ENCODE measurements around the gene PAQR9.

Gene PAQR9

DNA sequence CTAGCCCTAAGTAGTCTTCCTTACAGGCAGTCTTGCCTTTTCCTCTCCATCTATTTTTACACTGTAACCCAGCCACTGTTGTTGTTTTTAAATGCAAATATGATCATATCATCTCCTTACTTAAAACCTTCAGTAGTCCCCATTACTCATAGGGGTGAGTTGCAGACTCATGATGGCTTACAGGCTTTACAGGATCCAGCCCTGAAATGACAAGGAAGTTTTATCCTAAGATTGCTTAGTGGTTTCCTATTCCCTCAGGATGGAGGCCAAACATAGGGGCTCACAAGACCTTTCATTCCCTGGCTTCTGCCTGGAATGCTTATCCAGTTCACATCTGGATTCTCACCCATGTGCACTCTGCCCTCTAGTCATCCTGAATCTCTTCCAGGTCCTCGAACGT, 46.9 kb downstream of the PAQR9 start:
- Histone ChIP-seq H3K27ac (ENCODE audit: low read depth, low read length) (no peak overlapping the region), H2BK15ac (replicated peaks; ENCODE audit: low read depth) (no peak overlapping the region), H3K4ac (ENCODE audit: low read depth, low read length) (no peak overlapping the region), H3K56ac (ENCODE audit: low read length) (no peak overlapping the region), H3K18ac (ENCODE audit: low read length) (no peak overlapping the region), H3K79me1 (ENCODE audit: low read length) (no peaks in the 10 kb centered on the region), H2BK5ac (ENCODE audit: low read length) (no peak overlapping the region), H4K8ac (ENCODE audit: low read depth, low read length) (no peak overlapping the region), H3K9ac (ENCODE audit: low read length) (no peak overlapping the region), H3K4me2 (ENCODE audit: low read length) (no peak overlapping the region), H3K4me1 (ENCODE audit: control insufficient read depth, low read depth, low read length) (no peaks in the 10 kb centered on the region), H3K27me3 (ENCODE audit: insufficient read depth, low read length, poor library complexity) (no peaks in the 10 kb centered on the region), H2BK120ac (ENCODE audit: low read depth, low read length) (no peak overlapping the region), H2AK5ac (ENCODE audit: low read length) (no peak overlapping the region), H3K36me3 (ENCODE audit: control insufficient read depth, insufficient read depth, low read length) (no peaks in the 10 kb centered on the region), H3K4me3 (ENCODE audit: low read length) (no peak overlapping the region), H3K79me2 (ENCODE audit: control insufficient read depth, insufficient read depth, low read length) (no peaks in the 10 kb centered on the region), H4K5ac (ENCODE audit: low read length) (no peak overlapping the region), H3K23ac (ENCODE audit: low read length) (no peak overlapping the region)
- no CpG with 5 or more reads among the region's 2 CpGs for WGBS (ENCODE audit: extremely low coverage, insufficient coverage, low lambda C conversion rate)
- no peak for DNase-seq

- Histone ChIP-seq H2BK15ac (replicated peaks; ENCODE audit: low read depth) (no peak overlapping the region), H3K4ac (ENCODE audit: low read depth, low read length) (no peak overlapping the region), H3K4me1 (ENCODE audit: control insufficient read depth, low read depth, low read length) (no peaks in the 10 kb centered on the region), H3K23ac (ENCODE audit: low read length) (no peak overlapping the region), H3K36me3 (ENCODE audit: control insufficient read depth, insufficient read depth, low read length) (no peaks in the 10 kb centered on the region), H3K27me3 (ENCODE audit: insufficient read depth, low read length, poor library complexity) (no peaks in the 10 kb centered on the region), H3K18ac (ENCODE audit: low read length) (no peak overlapping the region), H3K79me1 (ENCODE audit: low read length) (no peaks in the 10 kb centered on the region), H3K9ac (ENCODE audit: low read length) (no peak overlapping the region), H4K5ac (ENCODE audit: low read length) (no peak overlapping the region), H3K4me2 (ENCODE audit: low read length) (no peak overlapping the region), H3K79me2 (ENCODE audit: control insufficient read depth, insufficient read depth, low read length) (no peaks in the 10 kb centered on the region), H3K56ac (ENCODE audit: low read length) (no peak overlapping the region), H3K27ac (ENCODE audit: low read depth, low read length) (no peak overlapping the region), H4K8ac (ENCODE audit: low read depth, low read length) (no peak overlapping the region), H2BK120ac (ENCODE audit: low read depth, low read length) (no peak overlapping the region), H2AK5ac (ENCODE audit: low read length) (no peak overlapping the region), H2BK5ac (ENCODE audit: low read length) (no peak overlapping the region), H3K4me3 (ENCODE audit: low read length) (no peak overlapping the region)
- WGBS (ENCODE audit: extremely low coverage, insufficient coverage, low lambda C conversion rate) = no CpG with 5 or more reads among the region's 3 CpGs
- DNase-seq = peak; percentile 53
Measured at GRCh38 chr3:142915636-142916035, 47.8 kb downstream of the PAQR9 start.

- no peak overlapping the region for H3K23ac ChIP-seq (ENCODE audit: low read length)
- no peaks in the 10 kb centered on the region for H3K4me1 ChIP-seq (ENCODE audit: control insufficient read depth, low read depth, low read length)
- no peak for DNase-seq
- no peak overlapping the region for H3K56ac ChIP-seq (ENCODE audit: low read length)
- no peak overlapping the region for H2BK5ac ChIP-seq (ENCODE audit: low read length)
- no peak overlapping the region for H2BK15ac ChIP-seq (replicated peaks; ENCODE audit: low read depth)
- no peak overlapping the region for H2BK120ac ChIP-seq (ENCODE audit: low read depth, low read length)
- H3K27me3 ChIP-seq (ENCODE audit: insufficient read depth, low read length, poor library complexity) = no peaks in the 10 kb centered on the region
- no peaks in the 10 kb centered on the region for H3K79me1 ChIP-seq (ENCODE audit: low read length)
- no peaks in the 10 kb centered on the region for H3K36me3 ChIP-seq (ENCODE audit: control insufficient read depth, insufficient read depth, low read length)
- WGBS (ENCODE audit: extremely low coverage, insufficient coverage, low lambda C conversion rate) = no CpG with 5 or more reads among the region's 3 CpGs
- H4K5ac ChIP-seq (ENCODE audit: low read length) = no peak overlapping the region
- no peak overlapping the region for H3K4me2 ChIP-seq (ENCODE audit: low read length)
- no peak overlapping the region for H3K9ac ChIP-seq (ENCODE audit: low read length)
- H3K18ac ChIP-seq (ENCODE audit: low read length) = no peak overlapping the region
- H3K79me2 ChIP-seq (ENCODE audit: control insufficient read depth, insufficient read depth, low read length) = no peaks in the 10 kb centered on the region
- H4K8ac ChIP-seq (ENCODE audit: low read depth, low read length) = no peak overlapping the region
- H3K4ac ChIP-seq (ENCODE audit: low read depth, low read length) = no peak overlapping the region
- no peak overlapping the region for H2AK5ac ChIP-seq (ENCODE audit: low read length)
- H3K27ac ChIP-seq (ENCODE audit: low read depth, low read length) = no peak overlapping the region
- H3K4me3 ChIP-seq (ENCODE audit: low read length) = no peak overlapping the region
Measured at GRCh38 chr3:142914286-142914811, 49.1 kb downstream of the PAQR9 start.

DNA sequence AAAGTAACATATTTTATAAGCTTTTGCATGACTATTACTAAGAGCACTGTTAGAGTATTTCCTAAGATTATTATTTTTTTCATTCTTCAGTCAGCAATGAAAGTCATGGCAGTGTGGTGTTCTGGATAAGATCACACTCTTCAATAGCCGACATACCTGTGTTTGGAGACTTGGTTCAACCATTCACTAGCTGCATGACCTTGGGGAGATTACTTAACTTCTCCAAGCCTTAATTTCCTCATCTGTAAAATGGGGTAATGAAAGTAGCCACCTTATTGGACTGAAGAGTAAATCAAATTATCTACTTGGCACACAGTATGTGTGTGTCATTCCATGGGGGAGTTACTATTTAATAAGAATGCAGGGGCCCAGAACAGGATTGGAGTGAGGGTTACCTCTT, 50.0 kb downstream of the PAQR9 start:
- Histone ChIP-seq H2BK5ac (ENCODE audit: low read length) (no peak overlapping the region), H3K4ac (ENCODE audit: low read depth, low read length) (no peak overlapping the region), H3K23ac (ENCODE audit: low read length) (no peak overlapping the region), H3K27ac (ENCODE audit: low read depth, low read length) (no peak overlapping the region), H3K27me3 (ENCODE audit: insufficient read depth, low read length, poor library complexity) (no peaks in the 10 kb centered on the region), H3K4me2 (ENCODE audit: low read length) (no peak overlapping the region), H2AK5ac (ENCODE audit: low read length) (no peak overlapping the region), H3K79me2 (ENCODE audit: control insufficient read depth, insufficient read depth, low read length) (no peaks in the 10 kb centered on the region), H3K4me1 (ENCODE audit: control insufficient read depth, low read depth, low read length) (no peaks in the 10 kb centered on the region), H3K9ac (ENCODE audit: low read length) (no peak overlapping the region), H4K5ac (ENCODE audit: low read length) (no peak overlapping the region), H3K56ac (ENCODE audit: low read length) (no peak overlapping the region), H3K4me3 (ENCODE audit: low read length) (no peak overlapping the region), H2BK15ac (replicated peaks; ENCODE audit: low read depth) (no peak overlapping the region), H2BK120ac (ENCODE audit: low read depth, low read length) (no peak overlapping the region), H3K18ac (ENCODE audit: low read length) (no peak overlapping the region), H3K79me1 (ENCODE audit: low read length) (no peaks in the 10 kb centered on the region), H3K36me3 (ENCODE audit: control insufficient read depth, insufficient read depth, low read length) (no peaks in the 10 kb centered on the region), H4K8ac (ENCODE audit: low read depth, low read length) (no peak overlapping the region)
- no CpG with 5 or more reads among the region's 1 CpG for WGBS (ENCODE audit: extremely low coverage, insufficient coverage, low lambda C conversion rate)
- DNase-seq = no peak

DNA sequence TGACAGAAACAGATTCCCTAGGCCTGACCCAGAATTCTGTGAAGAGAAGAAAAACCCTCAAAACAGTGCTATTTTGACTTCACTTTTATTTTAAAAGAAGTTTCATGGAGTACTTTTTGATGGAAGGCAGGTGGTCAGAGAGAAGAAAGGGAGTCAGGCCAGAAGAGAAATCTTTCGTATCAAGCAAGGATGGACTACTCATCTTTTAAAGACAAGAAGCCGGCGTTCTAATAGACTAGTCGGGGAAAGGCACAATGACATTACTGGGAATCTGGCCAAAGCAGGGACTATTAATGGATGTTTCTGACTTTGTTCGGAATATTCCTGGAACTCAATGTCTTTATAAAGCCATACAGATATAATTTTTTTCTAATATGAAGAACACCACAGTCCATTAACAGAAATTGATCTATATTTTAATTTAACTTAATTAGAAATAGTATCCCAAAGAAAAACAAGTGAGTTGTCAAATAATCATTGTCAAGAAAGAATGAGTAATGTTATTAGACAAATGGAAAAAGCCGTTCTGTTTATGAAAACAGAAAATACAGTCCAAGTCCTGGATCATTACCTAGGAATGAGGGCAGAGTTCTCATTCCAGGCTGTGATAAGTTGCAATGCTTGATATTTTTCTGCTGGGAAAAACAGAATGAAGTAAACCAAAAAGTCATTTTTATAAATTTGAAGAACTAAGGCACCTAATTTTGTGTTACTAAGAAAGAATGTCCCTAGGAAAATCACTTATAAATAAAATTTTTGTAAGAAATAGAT, 50.9 kb downstream of the PAQR9 start:
- Histone ChIP-seq H3K4ac (ENCODE audit: low read depth, low read length) (no peak overlapping the region), H2BK15ac (replicated peaks; ENCODE audit: low read depth) (no peak overlapping the region), H3K27ac (ENCODE audit: low read depth, low read length) (no peak overlapping the region), H3K9ac (ENCODE audit: low read length) (no peak overlapping the region), H3K4me2 (ENCODE audit: low read length) (no peak overlapping the region), H3K79me2 (ENCODE audit: control insufficient read depth, insufficient read depth, low read length) (no peaks in the 10 kb centered on the region), H4K8ac (ENCODE audit: low read depth, low read length) (no peak overlapping the region), H3K4me3 (ENCODE audit: low read length) (no peak overlapping the region), H3K23ac (ENCODE audit: low read length) (no peak overlapping the region), H2AK5ac (ENCODE audit: low read length) (no peak overlapping the region), H3K56ac (ENCODE audit: low read length) (no peak overlapping the region), H3K36me3 (ENCODE audit: control insufficient read depth, insufficient read depth, low read length) (no peaks in the 10 kb centered on the region), H3K27me3 (ENCODE audit: insufficient read depth, low read length, poor library complexity) (no peaks in the 10 kb centered on the region), H4K5ac (ENCODE audit: low read length) (no peak overlapping the region), H3K79me1 (ENCODE audit: low read length) (no peaks in the 10 kb centered on the region), H2BK120ac (ENCODE audit: low read depth, low read length) (no peak overlapping the region), H3K18ac (ENCODE audit: low read length) (no peak overlapping the region), H3K4me1 (ENCODE audit: control insufficient read depth, low read depth, low read length) (no peaks in the 10 kb centered on the region), H2BK5ac (ENCODE audit: low read length) (no peak overlapping the region)
- WGBS (ENCODE audit: extremely low coverage, insufficient coverage, low lambda C conversion rate) = no CpG with 5 or more reads among the region's 6 CpGs
- DNase-seq = no peak
